SK-N-SH treated with all-trans-retinoic acid at 6 μM for 48 hours (cell line): ENCODE results near the gene CLUH.
"Not testable (repeated sequence)": the region's sequence is repeated elsewhere in the genome, so short reads cannot be mapped to it uniquely, and the experiment has no call there.

Experiments
- ATAC-seq: fragments of 200-7000 bp; cut with Tn5 transposase; 3 replicates; pipeline ENCODE4 v1.9.1; 2020; ENCODE audit warnings: mild to moderate bottlenecking, moderate library complexity
- ARNTL ChIP-seq: fragments of 450-650 bp; formaldehyde crosslinking; IDR thresholded peaks from 2 replicates; pipeline ENCODE4 v1.5.0; 2020; ENCODE audit warnings: low read depth, mild to moderate bottlenecking, moderate library complexity, borderline replicate concordance
- CREB5 ChIP-seq: fragments of 250-450 bp; sonication (Bioruptor Pico); IDR thresholded peaks from 2 replicates; pipeline ENCODE4 v1.5.1; 2020; ENCODE audit warnings: low read depth, mild to moderate bottlenecking, moderate library complexity
- CSDC2 ChIP-seq: fragments of 250-450 bp; sonication (Bioruptor Pico); IDR thresholded peaks from 2 replicates; pipeline ENCODE4 v1.5.0; 2020; ENCODE audit warnings: mild to moderate bottlenecking, moderate library complexity
- GLIS3 ChIP-seq: fragments of 250-450 bp; sonication (Bioruptor Pico); IDR thresholded peaks from 2 replicates; pipeline ENCODE4 v1.5.0; 2020; ENCODE audit warnings: mild to moderate bottlenecking, moderate library complexity
- ISL1 ChIP-seq: fragments of 250-450 bp; sonication (Bioruptor Pico); IDR thresholded peaks from 2 replicates; pipeline ENCODE4 v2.1.2; 2022; ENCODE audit warnings: mild to moderate bottlenecking, moderate library complexity
- OSR1 ChIP-seq: fragments of 250-450 bp; sonication (Bioruptor Pico); IDR thresholded peaks from 2 replicates; pipeline ENCODE4 v1.8.0; 2022; ENCODE audit warnings: moderate library complexity, mild to moderate bottlenecking, inconsistent platforms
- PPARA ChIP-seq: fragments of 250-450 bp; sonication (Bioruptor Pico); IDR thresholded peaks from 2 replicates; pipeline ENCODE4 v1.5.0; 2020; ENCODE audit warnings: mild to moderate bottlenecking, borderline replicate concordance
- RARB ChIP-seq: fragments of 250-450 bp; sonication (Bioruptor Pico); IDR thresholded peaks from 2 replicates; pipeline ENCODE4 v1.8.0; 2021; ENCODE audit warnings: mild to moderate bottlenecking, moderate library complexity
- SNAI2 ChIP-seq: fragments of 250-450 bp; sonication (Bioruptor Pico); IDR thresholded peaks from 2 replicates; pipeline ENCODE4 v1.5.0; 2020; ENCODE audit warnings: mild to moderate bottlenecking, moderate library complexity
- TCF4 ChIP-seq: fragments of 250-450 bp; sonication (Bioruptor Pico); IDR thresholded peaks from 2 replicates; pipeline ENCODE4 v1.8.0; 2021; ENCODE audit warnings: mild to moderate bottlenecking, moderate library complexity, borderline replicate concordance
- TOX ChIP-seq: fragments of 250-450 bp; sonication (Bioruptor Pico); IDR thresholded peaks from 2 replicates; pipeline ENCODE4 v1.8.0; 2021; ENCODE audit warnings: mild to moderate bottlenecking, moderate library complexity, borderline replicate concordance
- ZC3H10 ChIP-seq: fragments of 250-450 bp; sonication (Bioruptor Pico); IDR thresholded peaks from 2 replicates; pipeline ENCODE4 v1.5.1; 2021; ENCODE audit warnings: mild to moderate bottlenecking, moderate library complexity
- ZFP30 ChIP-seq: fragments of 450-650 bp; formaldehyde crosslinking; IDR thresholded peaks from 2 replicates; pipeline ENCODE4 v1.5.0; 2022; ENCODE audit warnings: mild to moderate bottlenecking, moderate library complexity
- ZNF565 ChIP-seq: fragments of 450-650 bp; formaldehyde crosslinking; conservative IDR thresholded peaks from 2 replicates; pipeline ENCODE4 v1.5.0; 2020; ENCODE audit warnings: low read depth, mild to moderate bottlenecking, moderate library complexity
- ZNF70 ChIP-seq: fragments of 450-650 bp; formaldehyde crosslinking; IDR thresholded peaks from 2 replicates; pipeline ENCODE4 v1.5.0; 2020; ENCODE audit warnings: mild to moderate bottlenecking, moderate library complexity
- ZNF8 ChIP-seq: fragments of 450-650 bp; formaldehyde crosslinking; IDR thresholded peaks from 2 replicates; pipeline ENCODE4 v1.5.0; 2020; ENCODE audit warnings: mild to moderate bottlenecking, moderate library complexity
- TF ChIP-seq, protein P1 (sequence below): fragments of 250-450 bp; sonication (Bioruptor Pico); IDR thresholded peaks from 2 replicates; pipeline ENCODE4 v1.8.0; 2020; ENCODE audit warnings: mild to moderate bottlenecking, moderate library complexity, borderline replicate concordance
- TF ChIP-seq, protein P2 (sequence below): fragments of 250-450 bp; sonication (Bioruptor Pico); IDR thresholded peaks from 2 replicates; pipeline ENCODE4 v1.8.0; 2021; ENCODE audit warnings: low read depth, mild to moderate bottlenecking, moderate library complexity, borderline replicate concordance
- TF ChIP-seq, protein P3 (sequence below): fragments of 250-450 bp; sonication (Bioruptor Pico); IDR thresholded peaks from 2 replicates; pipeline ENCODE4 v1.5.1; 2021; ENCODE audit warnings: mild to moderate bottlenecking, moderate library complexity
- TF ChIP-seq, protein P4 (sequence below): fragments of 250-450 bp; sonication (Bioruptor Pico); IDR thresholded peaks from 2 replicates; pipeline ENCODE4 v1.5.0; 2020; ENCODE audit warnings: mild to moderate bottlenecking, moderate library complexity

Gene CLUH

DNA sequence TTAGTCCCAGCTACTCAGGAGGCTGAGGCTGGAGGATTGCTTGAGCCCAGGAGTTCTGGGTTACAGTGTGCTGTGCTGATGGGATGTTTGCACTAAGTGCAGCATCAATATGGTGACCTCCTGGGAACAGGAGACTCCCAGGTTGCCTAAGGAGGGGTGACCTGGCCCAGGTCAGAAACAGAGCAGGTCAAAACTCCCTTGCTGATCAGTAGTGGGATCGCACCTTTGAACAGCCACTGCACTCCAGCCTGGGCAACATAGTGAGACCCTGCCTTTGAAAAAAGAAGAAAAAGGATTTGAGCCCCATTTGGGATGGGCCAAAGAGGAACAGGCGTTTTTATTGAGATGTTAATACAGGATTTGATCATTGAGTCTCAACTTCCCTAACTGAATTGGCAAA, 30.6 kb downstream of the CLUH start:
- TF ChIP-seq CSDC2 (CRISPR knock-in tag) = no peak
- TF ChIP-seq TCF4 (CRISPR knock-in tag) = no peak
- TF ChIP-seq, protein P1, sequence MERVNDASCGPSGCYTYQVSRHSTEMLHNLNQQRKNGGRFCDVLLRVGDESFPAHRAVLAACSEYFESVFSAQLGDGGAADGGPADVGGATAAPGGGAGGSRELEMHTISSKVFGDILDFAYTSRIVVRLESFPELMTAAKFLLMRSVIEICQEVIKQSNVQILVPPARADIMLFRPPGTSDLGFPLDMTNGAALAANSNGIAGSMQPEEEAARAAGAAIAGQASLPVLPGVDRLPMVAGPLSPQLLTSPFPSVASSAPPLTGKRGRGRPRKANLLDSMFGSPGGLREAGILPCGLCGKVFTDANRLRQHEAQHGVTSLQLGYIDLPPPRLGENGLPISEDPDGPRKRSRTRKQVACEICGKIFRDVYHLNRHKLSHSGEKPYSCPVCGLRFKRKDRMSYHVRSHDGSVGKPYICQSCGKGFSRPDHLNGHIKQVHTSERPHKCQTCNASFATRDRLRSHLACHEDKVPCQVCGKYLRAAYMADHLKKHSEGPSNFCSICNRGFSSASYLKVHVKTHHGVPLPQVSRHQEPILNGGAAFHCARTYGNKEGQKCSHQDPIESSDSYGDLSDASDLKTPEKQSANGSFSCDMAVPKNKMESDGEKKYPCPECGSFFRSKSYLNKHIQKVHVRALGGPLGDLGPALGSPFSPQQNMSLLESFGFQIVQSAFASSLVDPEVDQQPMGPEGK (CRISPR knock-in tag) = no peak
- TF ChIP-seq, protein P2, sequence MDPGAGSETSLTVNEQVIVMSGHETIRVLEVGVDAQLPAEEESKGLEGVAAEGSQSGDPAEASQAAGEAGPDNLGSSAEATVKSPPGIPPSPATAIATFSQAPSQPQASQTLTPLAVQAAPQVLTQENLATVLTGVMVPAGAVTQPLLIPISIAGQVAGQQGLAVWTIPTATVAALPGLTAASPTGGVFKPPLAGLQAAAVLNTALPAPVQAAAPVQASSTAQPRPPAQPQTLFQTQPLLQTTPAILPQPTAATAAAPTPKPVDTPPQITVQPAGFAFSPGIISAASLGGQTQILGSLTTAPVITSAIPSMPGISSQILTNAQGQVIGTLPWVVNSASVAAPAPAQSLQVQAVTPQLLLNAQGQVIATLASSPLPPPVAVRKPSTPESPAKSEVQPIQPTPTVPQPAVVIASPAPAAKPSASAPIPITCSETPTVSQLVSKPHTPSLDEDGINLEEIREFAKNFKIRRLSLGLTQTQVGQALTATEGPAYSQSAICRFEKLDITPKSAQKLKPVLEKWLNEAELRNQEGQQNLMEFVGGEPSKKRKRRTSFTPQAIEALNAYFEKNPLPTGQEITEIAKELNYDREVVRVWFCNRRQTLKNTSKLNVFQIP (CRISPR knock-in tag) = no peak
- TF ChIP-seq CREB5 (CRISPR knock-in tag) = no peak
- no peak for TF ChIP-seq RARB (CRISPR knock-in tag)
- TF ChIP-seq ZC3H10 (CRISPR knock-in tag) = no peak
- TF ChIP-seq, protein P3, sequence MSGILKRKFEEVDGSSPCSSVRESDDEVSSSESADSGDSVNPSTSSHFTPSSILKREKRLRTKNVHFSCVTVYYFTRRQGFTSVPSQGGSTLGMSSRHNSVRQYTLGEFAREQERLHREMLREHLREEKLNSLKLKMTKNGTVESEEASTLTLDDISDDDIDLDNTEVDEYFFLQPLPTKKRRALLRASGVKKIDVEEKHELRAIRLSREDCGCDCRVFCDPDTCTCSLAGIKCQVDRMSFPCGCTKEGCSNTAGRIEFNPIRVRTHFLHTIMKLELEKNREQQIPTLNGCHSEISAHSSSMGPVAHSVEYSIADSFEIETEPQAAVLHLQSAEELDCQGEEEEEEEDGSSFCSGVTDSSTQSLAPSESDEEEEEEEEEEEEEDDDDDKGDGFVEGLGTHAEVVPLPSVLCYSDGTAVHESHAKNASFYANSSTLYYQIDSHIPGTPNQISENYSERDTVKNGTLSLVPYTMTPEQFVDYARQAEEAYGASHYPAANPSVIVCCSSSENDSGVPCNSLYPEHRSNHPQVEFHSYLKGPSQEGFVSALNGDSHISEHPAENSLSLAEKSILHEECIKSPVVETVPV (CRISPR knock-in tag) = no peak
- no peak for TF ChIP-seq ZNF70 (CRISPR knock-in tag)
- no peak for TF ChIP-seq GLIS3 (CRISPR knock-in tag)
- no peak for TF ChIP-seq ISL1
- TF ChIP-seq ZNF565 (CRISPR knock-in tag) = no peak
- no peak for TF ChIP-seq ZFP30 (CRISPR knock-in tag)
- TF ChIP-seq ZNF8 (CRISPR knock-in tag) = no peak
- no peak for TF ChIP-seq OSR1
- TF ChIP-seq, protein P4, sequence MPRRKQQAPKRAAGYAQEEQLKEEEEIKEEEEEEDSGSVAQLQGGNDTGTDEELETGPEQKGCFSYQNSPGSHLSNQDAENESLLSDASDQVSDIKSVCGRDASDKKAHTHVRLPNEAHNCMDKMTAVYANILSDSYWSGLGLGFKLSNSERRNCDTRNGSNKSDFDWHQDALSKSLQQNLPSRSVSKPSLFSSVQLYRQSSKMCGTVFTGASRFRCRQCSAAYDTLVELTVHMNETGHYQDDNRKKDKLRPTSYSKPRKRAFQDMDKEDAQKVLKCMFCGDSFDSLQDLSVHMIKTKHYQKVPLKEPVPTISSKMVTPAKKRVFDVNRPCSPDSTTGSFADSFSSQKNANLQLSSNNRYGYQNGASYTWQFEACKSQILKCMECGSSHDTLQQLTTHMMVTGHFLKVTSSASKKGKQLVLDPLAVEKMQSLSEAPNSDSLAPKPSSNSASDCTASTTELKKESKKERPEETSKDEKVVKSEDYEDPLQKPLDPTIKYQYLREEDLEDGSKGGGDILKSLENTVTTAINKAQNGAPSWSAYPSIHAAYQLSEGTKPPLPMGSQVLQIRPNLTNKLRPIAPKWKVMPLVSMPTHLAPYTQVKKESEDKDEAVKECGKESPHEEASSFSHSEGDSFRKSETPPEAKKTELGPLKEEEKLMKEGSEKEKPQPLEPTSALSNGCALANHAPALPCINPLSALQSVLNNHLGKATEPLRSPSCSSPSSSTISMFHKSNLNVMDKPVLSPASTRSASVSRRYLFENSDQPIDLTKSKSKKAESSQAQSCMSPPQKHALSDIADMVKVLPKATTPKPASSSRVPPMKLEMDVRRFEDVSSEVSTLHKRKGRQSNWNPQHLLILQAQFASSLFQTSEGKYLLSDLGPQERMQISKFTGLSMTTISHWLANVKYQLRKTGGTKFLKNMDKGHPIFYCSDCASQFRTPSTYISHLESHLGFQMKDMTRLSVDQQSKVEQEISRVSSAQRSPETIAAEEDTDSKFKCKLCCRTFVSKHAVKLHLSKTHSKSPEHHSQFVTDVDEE (CRISPR knock-in tag) = no peak
- ATAC-seq = no peak

- not testable (repeated sequence) for ATAC-seq
Observed at GRCh38 chr17:2679247-2679646, 32.3 kb downstream of the CLUH start.

- no peak for TF ChIP-seq CREB5 (CRISPR knock-in tag)
- TF ChIP-seq PPARA (CRISPR knock-in tag) = no peak
- TF ChIP-seq ARNTL (CRISPR knock-in tag) = no peak
- no peak for TF ChIP-seq ZNF70 (CRISPR knock-in tag)
- TF ChIP-seq OSR1 = no peak
- TF ChIP-seq TOX (CRISPR knock-in tag) = no peak
- no peak for TF ChIP-seq ZC3H10 (CRISPR knock-in tag)
- no peak for TF ChIP-seq SNAI2 (CRISPR knock-in tag)
- no peak for TF ChIP-seq ZNF8 (CRISPR knock-in tag)
- ATAC-seq = no peak
Observed at GRCh38 chr17:2672026-2672425, 39.5 kb downstream of the CLUH start.
